GM18505 (cell line): ENCODE results near the gene MAFB.

ENCODE experiments used
- ATAC-seq: cut with Tn5 transposase; IDR thresholded peaks from one replicate; pipeline ENCODE4 v1.9.1; 2021; ENCODE audit not compliant: unreplicated experiment
- POLR2A ChIP-seq: IDR thresholded peaks from 4 replicates; pipeline ENCODE4 v1.6.1; 2011; ENCODE audit warnings: borderline replicate concordance; ENCODE audit not compliant: insufficient read depth, insufficient read length; ENCODE audit errors: extremely low read depth

MAFB gene

GRCh38 chr20:40651151-40651550, 37.9 kb downstream of the MAFB start:
- no peak for TF ChIP-seq POLR2A
- no peak for ATAC-seq

- no peak for ATAC-seq
- TF ChIP-seq POLR2A = no peak
Observed at GRCh38 chr20:40650707-40651106, 38.3 kb downstream of the MAFB start.

- ATAC-seq = no peak
- no peak for TF ChIP-seq POLR2A
Observed at GRCh38 chr20:40648210-40649072, 40.6 kb downstream of the MAFB start.

GRCh38 chr20:40646813-40647212, 42.2 kb downstream of the MAFB start:
- ATAC-seq = no peak
- no peak for TF ChIP-seq POLR2A

GRCh38 chr20:40646361-40646760, 42.7 kb downstream of the MAFB start:
- no peak for TF ChIP-seq POLR2A

GRCh38 chr20:40644863-40645262, 44.2 kb downstream of the MAFB start:
- no peak for ATAC-seq
- no peak for TF ChIP-seq POLR2A

More at GRCh38 chr20:40646361-40646760, 42.7 kb downstream of the MAFB start:
- no peak for ATAC-seq

- no peak for ATAC-seq
- TF ChIP-seq POLR2A = no peak
Observed at GRCh38 chr20:40643891-40644290, 45.1 kb downstream of the MAFB start.

- no peak for ATAC-seq
- no peak for TF ChIP-seq POLR2A
Observed at GRCh38 chr20:40641809-40642208, 47.2 kb downstream of the MAFB start.

GRCh38 chr20:40641202-40641601, 47.8 kb downstream of the MAFB start:
- no peak for ATAC-seq
- TF ChIP-seq POLR2A = no peak

GRCh38 chr20:40640667-40641066, 48.4 kb downstream of the MAFB start:
- no peak for ATAC-seq
- TF ChIP-seq POLR2A = no peak

- no peak for TF ChIP-seq POLR2A
- no peak for ATAC-seq
Observed at GRCh38 chr20:40639676-40640355, 49.2 kb downstream of the MAFB start.

GRCh38 chr20:40639132-40639531, 49.9 kb downstream of the MAFB start:
- TF ChIP-seq POLR2A = no peak
- ATAC-seq = no peak

- no peak for TF ChIP-seq POLR2A
- no peak for ATAC-seq
Observed at GRCh38 chr20:40638414-40638813, 50.6 kb downstream of the MAFB start.

GRCh38 chr20:40637176-40637575, 51.9 kb downstream of the MAFB start:
- ATAC-seq = no peak
- no peak for TF ChIP-seq POLR2A
